Peyer's patch (tissue), 4 donors: ENCODE data around the gene TRPV6. TPM values are rescaled to one million over a fixed set of nuclear protein-coding genes. Genes with fewer than 3 reads are reported as not detected.

ENCODE experiments used
- DNase-seq, 3 donors: peaks; one replicate each; pipeline ENCODE4 v3.0.0-alpha.2; 2017 to 2019
- H3K27ac ChIP-seq, 4 donors: fragments of 200-600 bp; sonication (generic); one replicate each; pipeline ENCODE4 v1.5.1; 2016 to 2019
- H3K27me3 ChIP-seq, 2 donors: fragments of 200-600 bp; sonication (generic); one replicate each; pipeline ENCODE4 v1.5.1; 2019
- H3K36me3 ChIP-seq, 3 donors: fragments of 200-600 bp; sonication (generic); one replicate each; pipeline ENCODE4 v1.5.1; 2016 to 2019
- H3K4me1 ChIP-seq, 4 donors: fragments of 200-600 bp; sonication (generic); one replicate each; pipeline ENCODE4 v1.5.1; 2016 to 2019
- H3K4me3 ChIP-seq, 4 donors: fragments of 200-600 bp; sonication (generic); 1 replicate in 3 of 4; 2 replicates in 1 of 4; pipeline ENCODE4 v1.5.1; 2016 to 2019; ENCODE audit warnings: mild to moderate bottlenecking in 1 of 4
- H3K9me3 ChIP-seq, 4 donors: fragments of 200-600 bp; sonication (generic); one replicate each; pipeline ENCODE4 v1.5.1; 2016 to 2019; ENCODE audit warnings: mild to moderate bottlenecking in 1 of 4
- POLR2A ChIP-seq, 2 donors: fragments of 450-650 bp; IDR thresholded peaks; one replicate each; pipeline ENCODE4 v1.5.1; 2017; ENCODE audit warnings: antibody characterized with exemption in 2 of 2, mild to moderate bottlenecking in 2 of 2, moderate library complexity in 2 of 2
- total RNA-seq, 4 donors: library from RNA; depleted of rRNA; stranded (reverse); fragments of >200 nt; gene quantifications; one replicate each; pipeline ENCODE4 v1.1.0, GENCODE V29; 2016
- TF ChIP-seq, protein P1 (sequence below), 6 experiments: fragments of 450-650 bp in 4 of 6; fragments of 200-600 bp in 2 of 6; sonication (generic) in 1 of 6; IDR thresholded peaks; one replicate each; pipeline ENCODE4 v1.5.1; 2017 to 2019; ENCODE audit warnings: antibody characterized with exemption in 6 of 6, mild to moderate bottlenecking in 3 of 6, moderate library complexity in 1 of 6

The TRPV6 gene
- total RNA-seq, 4 donors from 2014 or later: 0.19 to 2.5 (median 0.82) TPM

DNA sequence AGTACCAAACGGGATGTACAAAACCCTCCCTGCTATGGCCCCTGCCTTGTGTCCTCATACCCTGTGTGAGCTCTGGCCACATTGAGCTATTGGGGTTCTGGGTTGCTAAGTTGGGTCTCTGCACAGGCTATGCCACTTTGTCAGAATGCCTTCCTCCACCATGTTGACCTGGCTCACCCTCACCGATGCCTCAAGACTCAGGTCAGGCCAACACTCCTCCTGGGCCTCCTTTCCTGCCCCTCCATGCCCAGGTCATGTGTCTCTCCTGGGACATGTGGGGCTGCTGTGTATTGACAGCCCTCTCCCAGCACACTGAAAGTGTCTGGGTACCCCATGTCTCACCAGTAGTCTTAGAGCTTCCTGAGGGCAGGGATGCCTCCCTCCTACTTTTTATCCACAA is 33.4 kb upstream of the TRPV6 start:
- Histone ChIP-seq H3K9me3 (no peaks in the 10 kb centered on the region), H3K27ac (no peak overlapping the region), H3K4me1 (no peaks in the 10 kb centered on the region), H3K36me3 (no peaks in the 10 kb centered on the region), H3K4me3 (no peak overlapping the region), H3K27me3 (no peaks in the 10 kb centered on the region)
- DNase-seq: no peak
- TF ChIP-seq, protein P1, sequence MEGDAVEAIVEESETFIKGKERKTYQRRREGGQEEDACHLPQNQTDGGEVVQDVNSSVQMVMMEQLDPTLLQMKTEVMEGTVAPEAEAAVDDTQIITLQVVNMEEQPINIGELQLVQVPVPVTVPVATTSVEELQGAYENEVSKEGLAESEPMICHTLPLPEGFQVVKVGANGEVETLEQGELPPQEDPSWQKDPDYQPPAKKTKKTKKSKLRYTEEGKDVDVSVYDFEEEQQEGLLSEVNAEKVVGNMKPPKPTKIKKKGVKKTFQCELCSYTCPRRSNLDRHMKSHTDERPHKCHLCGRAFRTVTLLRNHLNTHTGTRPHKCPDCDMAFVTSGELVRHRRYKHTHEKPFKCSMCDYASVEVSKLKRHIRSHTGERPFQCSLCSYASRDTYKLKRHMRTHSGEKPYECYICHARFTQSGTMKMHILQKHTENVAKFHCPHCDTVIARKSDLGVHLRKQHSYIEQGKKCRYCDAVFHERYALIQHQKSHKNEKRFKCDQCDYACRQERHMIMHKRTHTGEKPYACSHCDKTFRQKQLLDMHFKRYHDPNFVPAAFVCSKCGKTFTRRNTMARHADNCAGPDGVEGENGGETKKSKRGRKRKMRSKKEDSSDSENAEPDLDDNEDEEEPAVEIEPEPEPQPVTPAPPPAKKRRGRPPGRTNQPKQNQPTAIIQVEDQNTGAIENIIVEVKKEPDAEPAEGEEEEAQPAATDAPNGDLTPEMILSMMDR (IDR thresholded peaks at IDR 0.05): no peak

DNA sequence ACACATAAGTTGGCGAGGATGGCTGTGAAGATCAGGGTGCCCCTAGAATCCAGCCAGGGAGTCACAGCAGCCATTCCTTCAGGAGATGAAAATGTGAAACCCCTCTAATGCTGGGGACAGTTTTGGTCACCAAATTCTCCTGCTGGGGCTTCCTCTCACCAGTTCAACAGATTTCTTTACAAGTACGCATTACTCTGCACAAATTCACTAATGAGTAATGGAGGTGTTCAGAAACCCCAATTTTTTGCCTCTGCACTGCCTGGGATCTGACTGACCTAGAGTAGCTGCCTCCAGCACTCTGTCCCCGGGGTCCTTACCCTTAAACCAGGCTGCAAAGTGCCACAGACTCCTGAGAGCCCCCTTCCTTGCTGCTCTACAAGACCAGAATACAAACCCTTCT is 31.9 kb upstream of the TRPV6 start:
- H3K4me1 ChIP-seq: no peaks in the 10 kb centered on the region
- TF ChIP-seq, protein P1 (IDR thresholded peaks at IDR 0.05): no peak
- no peak for TF ChIP-seq POLR2A (IDR thresholded peaks at IDR 0.05)
- H3K36me3 ChIP-seq: no peaks in the 10 kb centered on the region
- H3K27ac ChIP-seq: no peak overlapping the region
- H3K9me3 ChIP-seq: no peaks in the 10 kb centered on the region
- H3K4me3 ChIP-seq: no peak overlapping the region
- no peaks in the 10 kb centered on the region for H3K27me3 ChIP-seq
- no peak for DNase-seq

DNA sequence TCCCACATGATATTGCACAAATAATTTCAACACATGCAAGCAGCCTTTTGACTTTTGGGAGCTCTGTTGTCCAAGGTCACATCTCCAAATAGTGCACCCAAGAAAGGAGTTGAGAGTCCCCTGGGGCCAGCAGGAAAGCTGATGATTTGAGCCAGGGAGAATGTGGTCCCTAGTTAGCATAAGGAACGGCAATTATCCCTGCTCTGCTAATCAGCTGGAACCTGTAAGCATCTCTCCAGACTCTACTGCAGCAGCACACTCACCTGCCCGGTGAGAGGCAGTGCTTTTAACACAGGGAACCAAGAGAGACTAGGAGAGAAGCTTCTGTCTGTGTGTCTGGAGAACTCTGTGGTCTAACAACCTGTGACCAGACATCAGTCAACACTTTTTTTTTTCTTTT is 31.0 kb upstream of the TRPV6 start:
- no peak for DNase-seq
- TF ChIP-seq, protein P1 (IDR thresholded peaks at IDR 0.05): no peak
- TF ChIP-seq POLR2A (IDR thresholded peaks at IDR 0.05): no peak
- no peak overlapping the region for H3K27ac ChIP-seq

DNA sequence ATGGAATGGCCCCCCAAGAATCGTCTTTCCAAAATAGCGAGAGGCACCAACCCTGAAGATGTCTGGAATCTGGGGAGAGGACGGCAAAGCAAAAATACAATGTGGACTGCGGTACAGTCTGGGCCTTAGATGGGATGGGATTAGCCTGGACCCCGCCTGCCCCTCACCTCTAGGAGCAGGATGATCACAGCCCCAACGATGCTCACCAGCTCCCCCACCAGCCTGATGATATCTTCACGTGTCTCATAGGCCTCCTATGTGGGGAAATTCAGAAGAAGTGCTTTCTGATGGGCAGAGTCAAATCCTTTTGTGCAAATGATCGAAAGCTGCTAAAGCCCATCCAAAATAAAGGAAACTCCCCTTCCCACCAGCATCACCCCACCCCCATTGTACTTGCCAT is 29.8 kb upstream of the TRPV6 start:
- Histone ChIP-seq H3K9me3 (no peaks in the 10 kb centered on the region), H3K4me1 (no peaks in the 10 kb centered on the region), H3K36me3 (no peaks in the 10 kb centered on the region), H3K4me3 (no peak overlapping the region), H3K27me3 (no peaks in the 10 kb centered on the region), H3K27ac (no peak overlapping the region)
- TF ChIP-seq POLR2A (IDR thresholded peaks at IDR 0.05): no peak
- TF ChIP-seq, protein P1 (IDR thresholded peaks at IDR 0.05): no peak
- no peak for DNase-seq

More for the DNA sequence above, 31.0 kb upstream of the TRPV6 start:
- no peaks in the 10 kb centered on the region for H3K9me3 ChIP-seq
- no peak overlapping the region for H3K4me3 ChIP-seq
- no peaks in the 10 kb centered on the region for H3K36me3 ChIP-seq
- no peaks in the 10 kb centered on the region for H3K4me1 ChIP-seq
- H3K27me3 ChIP-seq: no peaks in the 10 kb centered on the region

DNA sequence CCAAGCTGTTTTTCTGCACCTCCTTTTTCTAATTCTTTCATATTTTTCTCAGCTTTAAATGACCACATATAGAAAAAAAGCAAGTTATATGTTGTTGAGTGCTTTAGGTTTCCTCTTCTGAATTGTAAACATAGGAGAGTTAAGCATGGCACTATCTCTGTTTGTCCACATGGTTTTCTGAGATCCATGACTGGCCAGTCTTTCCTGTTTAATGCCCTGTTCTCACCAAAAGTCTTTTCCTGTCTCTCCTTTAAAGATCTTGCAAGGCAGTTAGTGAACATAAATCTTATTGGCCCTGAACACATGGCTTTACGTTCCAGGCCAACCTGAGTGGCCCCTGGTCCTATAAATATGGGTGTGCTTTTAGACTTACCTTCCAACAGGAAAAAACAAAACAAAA is 28.6 kb upstream of the TRPV6 start:
- Histone ChIP-seq H3K9me3 (no peaks in the 10 kb centered on the region), H3K4me1 (peaks cover 0 to 8% (median 0%) of the 10 kb centered on the region in 4 donors), H3K36me3 (no peaks in the 10 kb centered on the region), H3K27ac (no peak overlapping the region), H3K4me3 (no peak overlapping the region), H3K27me3 (no peaks in the 10 kb centered on the region)
- TF ChIP-seq, protein P1 (IDR thresholded peaks at IDR 0.05): no peak
- DNase-seq: no peak

DNA sequence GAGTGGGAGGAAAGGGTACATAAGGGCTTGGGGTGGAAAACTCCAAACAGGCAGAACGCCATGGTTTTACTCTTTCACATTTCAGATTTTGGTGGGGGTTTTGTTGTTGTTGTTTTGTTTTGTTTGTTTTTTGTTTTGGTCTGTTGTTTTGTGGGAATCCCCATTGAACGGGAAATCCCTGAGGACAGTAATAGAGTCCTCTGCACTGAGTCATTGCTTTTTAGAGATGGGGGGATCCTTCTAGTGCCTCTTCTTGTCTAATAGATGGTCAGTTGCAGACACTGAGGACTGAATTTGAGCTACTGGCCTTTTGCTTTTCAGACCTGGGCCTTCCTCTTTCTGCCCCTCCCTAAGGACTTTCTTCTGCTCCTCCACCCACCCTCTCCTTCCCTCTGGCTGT is 28.0 kb upstream of the TRPV6 start:
- Histone ChIP-seq H3K4me1 (peaks cover 0 to 10% (median 0%) of the 10 kb centered on the region in 4 donors), H3K9me3 (no peaks in the 10 kb centered on the region), H3K4me3 (no peak overlapping the region), H3K27me3 (no peaks in the 10 kb centered on the region), H3K27ac (no peak overlapping the region), H3K36me3 (no peaks in the 10 kb centered on the region)
- TF ChIP-seq, protein P1 (IDR thresholded peaks at IDR 0.05): no peak
- TF ChIP-seq POLR2A (IDR thresholded peaks at IDR 0.05): no peak
- no peak for DNase-seq
